Measurements from ENCODE around the gene BCL10.

Gene BCL10

GRCh38 chr1:85282424-85282823, 6.0 kb upstream of the BCL10 start:
- no peak for TF ChIP-seq CTCF (IDR thresholded peaks at IDR 0.05; ENCODE audit: extremely low read depth, insufficient read depth, missing control alignments)
- in situ Hi-C loops (cut with MboI; ENCODE audit: low pct_unique_long_range_greater_than_20kb, low sequenced_read_pairs, unreplicated experiment): no loop called here
- no peak for DNase-seq (ENCODE audit: low spot score)

GRCh38 chr1:85280636-85281035, 4.2 kb upstream of the BCL10 start:
- in situ Hi-C loops (cut with MboI; ENCODE audit: low pct_unique_long_range_greater_than_20kb, low sequenced_read_pairs, unreplicated experiment): no loop called here
- no peak for DNase-seq (ENCODE audit: low spot score)
- no peak for TF ChIP-seq CTCF (IDR thresholded peaks at IDR 0.05; ENCODE audit: extremely low read depth, insufficient read depth, missing control alignments)

GRCh38 chr1:85279458-85280080, 3.1 kb upstream of the BCL10 start:
- in situ Hi-C loops (cut with MboI; ENCODE audit: low pct_unique_long_range_greater_than_20kb, low sequenced_read_pairs, unreplicated experiment): no loop called here
- no peak for DNase-seq (ENCODE audit: low spot score)
- no peak for TF ChIP-seq CTCF (IDR thresholded peaks at IDR 0.05; ENCODE audit: extremely low read depth, insufficient read depth, missing control alignments)

GRCh38 chr1:85278853-85279314, 2.5 kb upstream of the BCL10 start:
- peak; percentile 53 for DNase-seq (ENCODE audit: low spot score)
- no peak for TF ChIP-seq CTCF (IDR thresholded peaks at IDR 0.05; ENCODE audit: extremely low read depth, insufficient read depth, missing control alignments)
- in situ Hi-C loops (cut with MboI; ENCODE audit: low pct_unique_long_range_greater_than_20kb, low sequenced_read_pairs, unreplicated experiment): no loop called here

GRCh38 chr1:85277802-85278201, 1.4 kb upstream of the BCL10 start:
- TF ChIP-seq CTCF (IDR thresholded peaks at IDR 0.05; ENCODE audit: extremely low read depth, insufficient read depth, missing control alignments): no peak
- no peak for DNase-seq (ENCODE audit: low spot score)
- in situ Hi-C loops (cut with MboI; ENCODE audit: low pct_unique_long_range_greater_than_20kb, low sequenced_read_pairs, unreplicated experiment): no loop called here

GRCh38 chr1:85276978-85277639, 677 bp upstream of the BCL10 start:
- no peak for TF ChIP-seq CTCF (IDR thresholded peaks at IDR 0.05; ENCODE audit: extremely low read depth, insufficient read depth, missing control alignments)
- in situ Hi-C loops (cut with MboI; ENCODE audit: low pct_unique_long_range_greater_than_20kb, low sequenced_read_pairs, unreplicated experiment): no loop called here
- DNase-seq (ENCODE audit: low spot score): no peak

Measured in GM13977 (cell line).